ENCODE data around the gene CD22. TPM values are rescaled to one million over a fixed set of nuclear protein-coding genes. Genes with fewer than 3 reads are reported as not detected.

The CD22 gene
- total RNA-seq, 1 donor from 2014 or later: 19.1 TPM

- Histone ChIP-seq H3K27me3 (ENCODE audit: low read depth) (peaks cover 15% of the 10 kb centered on the region), H3K27ac (no peak overlapping the region), H3K36me3 (no peaks in the 10 kb centered on the region), H3K9me3 (no peaks in the 10 kb centered on the region), H3K4me3 (no peak overlapping the region), H3K4me1 (peaks cover 11% of the 10 kb centered on the region)
- ATAC-seq (no peak), DNase-seq (no peak)
- TF ChIP-seq, protein P1, sequence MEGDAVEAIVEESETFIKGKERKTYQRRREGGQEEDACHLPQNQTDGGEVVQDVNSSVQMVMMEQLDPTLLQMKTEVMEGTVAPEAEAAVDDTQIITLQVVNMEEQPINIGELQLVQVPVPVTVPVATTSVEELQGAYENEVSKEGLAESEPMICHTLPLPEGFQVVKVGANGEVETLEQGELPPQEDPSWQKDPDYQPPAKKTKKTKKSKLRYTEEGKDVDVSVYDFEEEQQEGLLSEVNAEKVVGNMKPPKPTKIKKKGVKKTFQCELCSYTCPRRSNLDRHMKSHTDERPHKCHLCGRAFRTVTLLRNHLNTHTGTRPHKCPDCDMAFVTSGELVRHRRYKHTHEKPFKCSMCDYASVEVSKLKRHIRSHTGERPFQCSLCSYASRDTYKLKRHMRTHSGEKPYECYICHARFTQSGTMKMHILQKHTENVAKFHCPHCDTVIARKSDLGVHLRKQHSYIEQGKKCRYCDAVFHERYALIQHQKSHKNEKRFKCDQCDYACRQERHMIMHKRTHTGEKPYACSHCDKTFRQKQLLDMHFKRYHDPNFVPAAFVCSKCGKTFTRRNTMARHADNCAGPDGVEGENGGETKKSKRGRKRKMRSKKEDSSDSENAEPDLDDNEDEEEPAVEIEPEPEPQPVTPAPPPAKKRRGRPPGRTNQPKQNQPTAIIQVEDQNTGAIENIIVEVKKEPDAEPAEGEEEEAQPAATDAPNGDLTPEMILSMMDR (IDR thresholded peaks at IDR 0.05): no peak
- intact Hi-C loops (cut with DNase I): no loop called here
Measured at GRCh38 chr19:35360880-35361420, 32.0 kb downstream of the CD22 start.

DNA sequence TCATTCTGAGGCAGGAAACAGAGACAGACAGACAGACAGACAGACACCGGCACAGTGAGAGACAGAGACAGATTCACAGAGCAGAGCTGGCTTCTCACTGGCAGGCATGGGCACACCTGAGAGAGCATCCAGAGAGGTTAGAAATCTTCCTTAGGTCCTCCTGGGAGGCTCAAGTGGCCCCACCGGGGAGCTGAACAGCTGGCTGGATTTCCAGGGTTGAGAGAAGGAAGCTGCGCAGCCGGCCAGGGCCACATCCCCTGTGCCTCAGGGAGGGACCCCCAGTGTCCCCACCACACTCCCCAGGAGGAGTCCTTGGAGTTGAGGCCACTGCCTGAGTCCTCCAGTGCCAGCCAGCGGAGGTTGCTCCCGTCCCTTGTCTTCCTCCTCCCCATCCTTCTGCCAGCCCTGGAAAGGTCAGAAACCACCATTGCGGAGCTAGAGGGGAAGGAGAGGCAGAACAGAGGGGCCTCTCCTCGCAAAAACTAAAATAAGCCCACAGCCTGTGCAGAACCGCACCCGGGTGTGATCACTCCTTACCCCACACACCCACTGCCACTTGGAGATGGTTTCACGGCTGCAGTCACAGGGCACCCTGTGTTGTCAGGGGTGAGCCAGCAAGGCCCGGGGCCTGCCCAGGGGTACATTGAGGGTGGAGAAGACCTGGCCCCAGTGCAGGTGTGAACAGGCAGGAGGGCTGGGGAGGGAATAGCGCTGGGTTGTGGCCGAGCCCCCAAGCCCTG, 33.4 kb downstream of the CD22 start:
- Histone ChIP-seq H3K27me3 (ENCODE audit: low read depth) (peaks cover 15% of the 10 kb centered on the region), H3K27ac (no peak overlapping the region), H3K4me3 (no peak overlapping the region), H3K9me3 (no peaks in the 10 kb centered on the region), H3K4me1 (peaks cover 9% of the 10 kb centered on the region), H3K36me3 (no peaks in the 10 kb centered on the region)
- ATAC-seq: no peak
- TF ChIP-seq, protein P1 (IDR thresholded peaks at IDR 0.05): no peak
- intact Hi-C loops (cut with DNase I): no loop called here
- DNase-seq: no peak

DNA sequence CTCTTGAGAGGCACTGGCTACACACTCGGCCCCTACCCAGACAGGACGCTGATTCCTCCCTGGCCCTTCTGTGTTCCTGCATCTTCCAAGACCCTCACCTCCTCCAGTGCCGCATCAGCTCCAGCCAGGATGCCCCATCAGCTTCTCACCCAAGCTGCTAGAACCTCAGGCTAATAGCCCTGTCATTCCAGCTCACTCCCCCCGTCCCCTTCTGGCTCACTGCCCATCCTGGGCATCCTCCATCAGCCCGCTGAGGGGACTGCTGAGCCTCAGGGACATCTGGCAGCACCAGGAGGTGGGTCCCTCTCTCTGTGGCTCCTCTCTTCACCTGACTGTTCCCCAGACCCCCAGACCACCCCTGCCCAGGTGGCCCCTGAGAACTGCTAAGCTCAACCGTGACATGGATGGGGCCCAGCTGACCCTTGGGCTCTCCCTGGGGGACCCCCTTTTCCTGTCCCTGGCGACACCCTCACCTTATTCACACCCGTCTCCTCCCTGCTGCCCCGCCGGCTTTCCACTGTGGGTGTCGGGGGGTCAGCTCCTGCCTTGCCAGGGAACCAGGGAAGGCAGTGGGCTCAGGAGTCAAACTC, 34.1 kb downstream of the CD22 start:
- ATAC-seq (no peak), DNase-seq (no peak)
- TF ChIP-seq, protein P1 (IDR thresholded peaks at IDR 0.05): no peak
- Histone ChIP-seq H3K27ac (no peak overlapping the region), H3K4me3 (no peak overlapping the region), H3K36me3 (no peaks in the 10 kb centered on the region), H3K27me3 (ENCODE audit: low read depth) (peaks cover 15% of the 10 kb centered on the region), H3K4me1 (peaks cover 3% of the 10 kb centered on the region), H3K9me3 (no peaks in the 10 kb centered on the region)
- intact Hi-C loops (cut with DNase I): no loop called here

DNA sequence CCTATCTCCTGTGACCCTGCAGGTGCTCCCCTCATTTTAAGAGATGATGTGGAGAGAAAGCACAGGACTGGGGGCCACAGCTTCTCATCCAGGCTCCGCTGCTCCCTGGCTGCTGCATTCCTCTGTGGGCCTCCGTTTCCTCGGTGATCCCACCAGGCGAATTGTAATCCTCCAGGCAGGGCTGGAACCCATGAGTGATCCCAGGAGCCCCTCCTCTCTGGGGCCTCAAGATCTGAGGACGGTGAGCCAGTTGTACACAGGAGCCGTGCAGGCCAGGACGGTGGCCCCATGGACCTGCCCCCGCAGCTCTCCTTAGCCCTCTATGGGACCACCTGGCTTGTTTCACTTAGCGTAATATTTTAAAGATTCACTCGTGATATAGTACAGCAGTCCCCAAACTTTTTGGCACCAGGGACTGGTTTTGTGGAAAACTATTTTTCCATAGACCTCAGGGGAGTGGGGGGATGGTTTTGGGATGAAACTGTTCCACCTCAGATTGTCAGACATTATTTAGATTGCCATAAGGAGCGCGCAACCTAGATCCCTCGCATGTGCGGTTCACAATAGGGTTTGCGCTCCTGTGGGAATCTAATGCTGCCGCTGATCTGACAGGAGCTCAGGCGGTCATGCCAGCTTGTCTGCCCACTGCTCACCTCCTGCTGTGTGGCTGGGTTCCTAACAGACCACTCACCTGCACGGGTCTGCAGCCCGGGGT, 34.9 kb downstream of the CD22 start:
- no peak for DNase-seq
- TF ChIP-seq, protein P1 (IDR thresholded peaks at IDR 0.05): no peak
- intact Hi-C loops (cut with DNase I): no loop called here

DNA sequence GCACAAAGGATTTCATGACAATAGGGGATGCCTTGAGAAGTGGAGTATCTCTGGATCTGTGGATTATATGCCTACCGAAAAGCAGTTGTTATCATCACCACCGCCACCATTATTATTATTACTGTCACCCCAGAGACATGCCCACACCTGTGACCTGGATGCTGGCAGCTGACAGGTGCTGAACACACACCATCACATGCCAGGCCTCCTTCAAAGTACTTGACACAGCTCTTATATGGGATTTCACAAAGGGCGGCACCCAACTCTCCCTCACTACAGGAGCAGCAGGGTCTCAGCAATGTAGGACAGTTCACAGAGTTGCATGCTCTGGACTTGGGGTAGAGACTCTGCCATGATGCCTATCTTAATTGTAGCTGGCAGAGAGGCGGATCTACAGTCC, 36.3 kb downstream of the CD22 start:
- Histone ChIP-seq H3K4me3 (no peak overlapping the region), H3K4me1 (no peaks in the 10 kb centered on the region), H3K9me3 (no peaks in the 10 kb centered on the region), H3K27me3 (ENCODE audit: low read depth) (peaks cover 15% of the 10 kb centered on the region), H3K27ac (no peak overlapping the region), H3K36me3 (no peaks in the 10 kb centered on the region)
- peak in 1 of 2 donors; percentile 56 for ATAC-seq
- TF ChIP-seq, protein P1 (IDR thresholded peaks at IDR 0.05): no peak
- intact Hi-C loops (cut with DNase I): no loop called here
- DNase-seq: no peak

More for the DNA sequence above, 34.9 kb downstream of the CD22 start:
- Histone ChIP-seq H3K27me3 (ENCODE audit: low read depth) (peaks cover 15% of the 10 kb centered on the region), H3K27ac (no peak overlapping the region), H3K4me1 (no peaks in the 10 kb centered on the region), H3K36me3 (no peaks in the 10 kb centered on the region), H3K4me3 (no peak overlapping the region), H3K9me3 (no peaks in the 10 kb centered on the region)
- ATAC-seq: no peak

All from lower lobe of right lung (tissue), 2 donors.